HG03439 (cell line): ENCODE measurements around the gene CMTM8.
A peak's percentile ranks its signal among the peaks of the same experiment; 100 is the strongest.
"Not testable (repeated sequence)": the region's sequence is repeated elsewhere in the genome, so short reads cannot be mapped to it uniquely, and the experiment has no call there.

Source experiments
- ATAC-seq: cut with Tn5 transposase; IDR thresholded peaks from one replicate; pipeline ENCODE4 v1.9.1; 2021; ENCODE audit warnings: mild to moderate bottlenecking, moderate library complexity; ENCODE audit not compliant: unreplicated experiment

Gene CMTM8

GRCh38 chr3:32238453-32239306 is at the start of gene CMTM8:
TSS of gene CMTM8 (plus strand) at chr3:32238680. CDS start at chr3:32238973, 293 bp downstream.
- peak; percentile 73 for ATAC-seq

- no peak for ATAC-seq
Observed at GRCh38 chr3:32189693-32190092, 48.8 kb upstream of the CMTM8 start.

- ATAC-seq: not testable (repeated sequence)
Observed at GRCh38 chr3:32190556-32190955, 47.9 kb upstream of the CMTM8 start.

- no peak for ATAC-seq
Observed at GRCh38 chr3:32193101-32193500, 45.4 kb upstream of the CMTM8 start.

GRCh38 chr3:32194653-32195052 is 43.8 kb upstream of the CMTM8 start:
- ATAC-seq: no peak

- ATAC-seq: no peak
Observed at GRCh38 chr3:32195995-32196540, 42.4 kb upstream of the CMTM8 start.

GRCh38 chr3:32197991-32198390 is 40.5 kb upstream of the CMTM8 start:
- no peak for ATAC-seq

GRCh38 chr3:32198714-32199113 is 39.8 kb upstream of the CMTM8 start:
- ATAC-seq: no peak

GRCh38 chr3:32200490-32200889 is 38.0 kb upstream of the CMTM8 start:
- no peak for ATAC-seq

GRCh38 chr3:32200992-32201758 is 37.3 kb upstream of the CMTM8 start:
- ATAC-seq: no peak

GRCh38 chr3:32202496-32202895 is 36.0 kb upstream of the CMTM8 start:
- ATAC-seq: no peak

GRCh38 chr3:32203854-32204253 is 34.6 kb upstream of the CMTM8 start:
- no peak for ATAC-seq

GRCh38 chr3:32208447-32208846 is 30.0 kb upstream of the CMTM8 start:
- ATAC-seq: no peak

- no peak for ATAC-seq
Observed at GRCh38 chr3:32215185-32215584, 23.3 kb upstream of the CMTM8 start.

- ATAC-seq: no peak
Observed at GRCh38 chr3:32216172-32216783, 22.2 kb upstream of the CMTM8 start.

- ATAC-seq: no peak
Observed at GRCh38 chr3:32217339-32217738, 21.1 kb upstream of the CMTM8 start.

GRCh38 chr3:32219537-32219936 is 18.9 kb upstream of the CMTM8 start:
- no peak for ATAC-seq

GRCh38 chr3:32220006-32220405 is 18.5 kb upstream of the CMTM8 start:
- no peak for ATAC-seq

- no peak for ATAC-seq
Observed at GRCh38 chr3:32222950-32223349, 15.5 kb upstream of the CMTM8 start.

GRCh38 chr3:32224016-32224516 is 14.4 kb upstream of the CMTM8 start:
- no peak for ATAC-seq

- no peak for ATAC-seq
Observed at GRCh38 chr3:32226875-32227500, 11.5 kb upstream of the CMTM8 start.
